Esophagus (tissue), 2 donors: ENCODE results near the gene ZNF597. TPM values are rescaled to one million over a fixed set of nuclear protein-coding genes. Genes with fewer than 3 reads are reported as not detected.
"Not testable (repeated sequence)": the region's sequence is repeated elsewhere in the genome, so short reads cannot be mapped to it uniquely, and the experiment has no call there.

Experiments
- H3K27ac ChIP-seq, 2 donors: one replicate each; pipeline ENCODE4 v1.5.1; 2013; ENCODE audit warnings: low read depth in 2 of 2, mild to moderate bottlenecking in 2 of 2, inconsistent platforms in 1 of 2, low read length in 1 of 2, moderate library complexity in 1 of 2
- H3K27me3 ChIP-seq, 2 donors: one replicate each; pipeline ENCODE4 v1.6.1; 2013; ENCODE audit warnings: low read length in 2 of 2, control low read depth in 1 of 2, mild to moderate bottlenecking in 1 of 2; ENCODE audit not compliant: insufficient read depth in 2 of 2, control insufficient read depth in 1 of 2
- H3K36me3 ChIP-seq, 2 donors: one replicate each; pipeline ENCODE4 v1.6.1; 2013; ENCODE audit warnings: low read length in 1 of 2; ENCODE audit not compliant: control insufficient read depth in 2 of 2, insufficient read depth in 2 of 2
- H3K4me1 ChIP-seq, 2 donors: one replicate each; pipeline ENCODE4 v1.6.1; 2013; ENCODE audit warnings: low read length in 1 of 2; ENCODE audit not compliant: control insufficient read depth in 2 of 2, insufficient read depth in 2 of 2
- H3K4me3 ChIP-seq, 2 donors: one replicate each; pipeline ENCODE4 v1.5.1; 2013; ENCODE audit warnings: low read length in 2 of 2, mild to moderate bottlenecking in 2 of 2, low read depth in 1 of 2, moderate library complexity in 1 of 2
- H3K9me3 ChIP-seq, 2 donors: one replicate each; pipeline ENCODE4 v1.6.1; 2013; ENCODE audit warnings: mild to moderate bottlenecking in 2 of 2, low read depth in 1 of 2, low read length in 1 of 2, moderate library complexity in 1 of 2; ENCODE audit not compliant: control insufficient read depth in 2 of 2, insufficient read depth in 1 of 2
- WGBS, 2 donors: extraction: QIAGEN DNeasy Blood & Tissue Kit; methylation state at CpG; one replicate each; pipeline ENCODE4 v1.1.7; 2013; 5-methylcytosine and 5-hydroxymethylcytosine counted together
- polyA plus RNA-seq, 2 donors: library from polyadenylated mRNA; stranded (reverse); fragments of 200-250 nt; gene quantifications; one replicate each; pipeline ENCODE4 v1.2.3, GENCODE V29; 2013
- donor health status: healthy with polysubstance abuse.
- donor health status: Bipolar disorder and iron deficiency.

The ZNF597 gene
- polyA plus RNA-seq, 2 donors = 0.49 to 0.53 TPM

GRCh38 chr16:3475604-3476375 is 32.5 kb upstream of the ZNF597 start:
- Histone ChIP-seq H3K36me3 (peaks cover 0 to 22% of the 10 kb centered on the region in 2 donors), H3K4me3 (no peak overlapping the region), H3K4me1 (peaks cover 0 to 6% of the 10 kb centered on the region in 2 donors), H3K27ac (no peak overlapping the region), H3K27me3 (no peaks in the 10 kb centered on the region), H3K9me3 (no peaks in the 10 kb centered on the region)
- WGBS, 2 donors = 93 to 94% methylated on average over 29 of the region's 29 CpGs

DNA sequence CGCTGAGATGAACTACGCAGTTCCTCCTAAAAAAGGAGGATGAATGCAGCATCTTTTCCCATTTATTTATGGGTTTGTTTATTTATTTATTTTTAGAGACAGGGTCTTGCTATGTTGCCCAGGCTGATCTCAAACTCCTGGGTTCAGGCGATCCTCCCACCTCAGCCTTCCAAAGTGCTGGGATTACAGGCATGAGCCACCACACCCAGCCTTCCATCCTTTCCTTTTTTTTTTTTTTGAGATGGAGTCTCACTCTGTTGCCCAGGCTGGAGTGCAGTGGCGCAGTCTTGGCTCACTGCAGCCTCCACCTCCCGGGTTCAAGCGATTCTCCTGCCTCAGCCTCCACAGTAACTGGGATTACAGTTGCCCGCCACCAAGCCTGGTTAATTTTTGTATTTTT is 31.6 kb upstream of the ZNF597 start:
- peaks cover 0 to 20% of the 10 kb centered on the region in 2 donors for H3K36me3 ChIP-seq
- WGBS, 2 donors = 96 to 99% methylated on average over 7 of the region's 7 CpGs
- not testable (repeated sequence) for H3K9me3 ChIP-seq, H3K4me1 ChIP-seq, H3K27me3 ChIP-seq, H3K27ac ChIP-seq, H3K4me3 ChIP-seq

DNA sequence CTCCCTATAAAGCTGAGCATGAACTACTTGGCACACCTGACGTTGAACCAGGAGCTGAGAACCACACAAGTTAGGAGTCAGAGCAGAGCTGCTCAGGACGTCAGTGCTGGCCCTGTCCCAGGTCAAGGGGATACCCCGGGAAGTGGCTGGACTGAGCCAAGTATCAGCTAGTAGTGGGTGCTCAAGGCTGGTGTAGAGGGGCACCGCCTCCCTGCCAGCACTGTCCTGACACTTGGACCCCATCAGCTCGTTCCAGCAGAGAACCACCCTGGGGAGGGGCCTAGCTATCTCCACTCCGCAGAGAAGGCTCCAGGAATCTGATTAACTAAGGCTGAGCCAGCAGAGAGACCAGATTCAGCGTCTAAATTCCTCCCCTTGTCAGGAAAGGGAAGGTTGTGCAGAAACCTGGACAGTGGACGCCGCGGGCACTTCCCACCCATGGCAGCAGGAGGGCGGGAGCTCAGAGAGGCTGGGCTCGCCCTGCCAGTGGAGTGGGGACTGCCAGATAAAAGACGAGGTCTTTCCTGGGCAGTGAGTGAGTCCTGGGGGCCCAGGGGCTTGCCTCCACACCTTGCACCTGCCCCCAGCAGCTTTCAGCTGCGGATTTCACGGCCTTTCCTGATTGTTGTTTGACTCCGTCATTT is 31.0 kb upstream of the ZNF597 start:
- H3K36me3 ChIP-seq = peaks cover 0 to 16% of the 10 kb centered on the region in 2 donors

DNA sequence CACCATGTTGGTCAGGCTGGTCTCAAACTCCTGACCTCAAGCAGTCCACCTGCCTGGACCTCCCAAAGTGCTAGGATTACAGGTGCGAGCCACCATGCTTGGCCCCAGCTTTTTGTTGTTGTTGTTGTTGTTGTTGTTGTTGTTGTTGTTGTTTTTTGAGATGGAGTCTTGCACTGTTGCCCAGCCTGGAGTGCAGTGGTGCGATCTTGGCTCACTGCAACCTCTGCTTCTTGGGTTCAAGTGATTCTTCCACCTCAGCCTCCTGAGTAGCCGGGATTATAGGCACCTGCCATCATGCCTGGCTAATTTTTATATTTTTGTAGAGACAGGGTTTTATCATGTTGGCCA is 30.3 kb upstream of the ZNF597 start:
- 87 to 96% methylated on average over 3 of the region's 3 CpGs for WGBS, 2 donors
- not testable (repeated sequence) for H3K4me1 ChIP-seq, H3K27ac ChIP-seq, H3K9me3 ChIP-seq, H3K27me3 ChIP-seq, H3K4me3 ChIP-seq
- peaks cover 0 to 14% of the 10 kb centered on the region in 2 donors for H3K36me3 ChIP-seq

More for the DNA sequence above, 31.0 kb upstream of the ZNF597 start:
- H3K9me3 ChIP-seq = no peaks in the 10 kb centered on the region
- no peak overlapping the region for H3K27ac ChIP-seq
- H3K27me3 ChIP-seq = no peaks in the 10 kb centered on the region
- H3K4me3 ChIP-seq = no peak overlapping the region
- 79 to 87% methylated on average over 16 of the region's 16 CpGs for WGBS, 2 donors
- peaks cover 4 to 6% of the 10 kb centered on the region in 2 donors for H3K4me1 ChIP-seq

DNA sequence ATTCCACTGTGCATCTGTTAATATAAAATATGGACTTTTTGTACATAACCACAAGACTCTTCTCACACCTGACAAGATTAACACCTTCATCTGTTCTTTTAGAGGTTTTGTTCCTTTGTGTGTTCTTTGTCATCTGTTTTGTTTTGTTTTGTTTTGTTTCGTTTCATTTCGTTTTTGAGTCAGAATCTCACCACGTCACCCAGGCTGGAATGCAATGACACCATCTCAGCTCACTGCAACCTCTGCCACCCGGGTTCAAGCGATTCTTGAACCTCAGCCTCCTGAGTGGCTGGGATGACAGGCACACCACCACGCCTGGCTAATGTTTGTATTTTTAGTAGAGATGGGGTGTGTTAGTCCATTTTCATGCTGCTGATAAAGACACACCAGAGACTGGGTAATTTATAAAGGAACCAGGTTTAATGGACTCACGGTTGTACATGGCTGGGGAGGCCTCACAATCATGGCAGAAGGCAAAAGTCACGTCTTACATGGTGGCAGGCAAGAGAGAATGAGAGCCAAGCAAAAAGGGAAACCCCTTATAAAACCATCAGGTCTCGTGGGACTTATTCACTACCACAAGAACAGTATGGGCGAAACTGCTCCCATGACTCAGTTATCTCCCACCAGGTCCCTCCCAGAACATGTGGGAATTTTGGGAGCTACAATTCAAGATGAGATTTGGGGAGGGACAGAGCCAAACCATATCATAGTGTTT is 29.7 kb upstream of the ZNF597 start:
- Histone ChIP-seq H3K9me3 (no peaks in the 10 kb centered on the region), H3K27ac (no peak overlapping the region), H3K27me3 (no peaks in the 10 kb centered on the region), H3K4me1 (peaks cover 6 to 9% of the 10 kb centered on the region in 2 donors), H3K36me3 (peaks cover 0 to 14% of the 10 kb centered on the region in 2 donors), H3K4me3 (no peak overlapping the region)
- 87 to 88% methylated on average over 10 of the region's 10 CpGs for WGBS, 2 donors

- peaks cover 0 to 20% of the 10 kb centered on the region in 2 donors for H3K36me3 ChIP-seq
- 89 to 92% methylated on average over 20 of the region's 20 CpGs for WGBS, 2 donors
- H3K9me3 ChIP-seq = no peaks in the 10 kb centered on the region
- no peaks in the 10 kb centered on the region for H3K27me3 ChIP-seq
- H3K4me1 ChIP-seq = peaks cover 6 to 16% of the 10 kb centered on the region in 2 donors
- no peak overlapping the region for H3K4me3 ChIP-seq
- H3K27ac ChIP-seq = no peak overlapping the region
These were observed 28.3 kb upstream of the ZNF597 start for GRCh38 chr16:3471518-3472176.

DNA sequence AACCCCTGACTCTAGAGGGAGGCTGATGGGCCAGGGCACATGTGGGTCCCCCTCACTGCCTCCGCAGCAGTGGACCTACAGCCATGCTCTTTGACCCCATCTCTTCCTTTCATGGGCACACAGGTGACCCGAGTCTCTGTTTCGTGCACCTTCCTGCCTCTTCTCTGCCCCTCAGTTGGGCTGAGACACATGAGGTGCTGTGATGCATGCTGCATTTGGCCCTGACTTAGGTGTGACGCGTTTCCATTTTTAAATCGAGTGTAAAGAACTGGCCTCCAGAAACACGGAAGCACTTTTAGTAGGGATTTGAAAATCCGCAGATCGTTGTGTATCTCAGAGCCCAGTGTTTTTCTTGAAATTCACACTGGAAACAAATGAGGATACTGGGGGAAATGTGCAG is 27.4 kb upstream of the ZNF597 start:
- WGBS, 2 donors = 81 to 95% methylated on average over 9 of the region's 9 CpGs
- Histone ChIP-seq H3K36me3 (peaks cover 4 to 23% of the 10 kb centered on the region in 2 donors), H3K9me3 (no peaks in the 10 kb centered on the region), H3K27me3 (no peaks in the 10 kb centered on the region), H3K27ac (no peak overlapping the region), H3K4me1 (peaks cover 6 to 16% of the 10 kb centered on the region in 2 donors), H3K4me3 (no peak overlapping the region)

DNA sequence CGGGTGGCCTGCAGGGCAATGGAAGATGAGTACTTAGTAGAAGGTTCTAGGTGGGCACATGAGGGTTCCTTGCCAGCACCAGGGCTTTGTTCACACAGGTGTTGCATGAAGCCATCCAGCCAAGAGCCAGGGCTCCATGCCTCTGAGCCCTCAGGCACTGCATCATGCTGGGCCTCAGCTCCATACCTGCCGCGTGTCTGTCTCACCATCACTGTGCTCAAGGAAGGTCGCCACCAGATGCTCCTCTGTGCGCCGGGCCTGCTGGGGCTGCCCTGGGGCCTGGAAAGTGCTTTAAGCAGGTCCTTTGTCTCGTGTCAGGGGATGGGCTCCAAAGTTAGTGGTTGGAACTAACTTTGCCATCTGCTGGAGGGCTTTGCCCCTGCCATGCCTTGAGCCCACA is 26.4 kb upstream of the ZNF597 start:
- Histone ChIP-seq H3K4me3 (no peak overlapping the region), H3K27me3 (no peaks in the 10 kb centered on the region), H3K36me3 (peaks cover 9 to 21% of the 10 kb centered on the region in 2 donors), H3K4me1 (peaks cover 6 to 16% of the 10 kb centered on the region in 2 donors), H3K27ac (no peak overlapping the region), H3K9me3 (no peaks in the 10 kb centered on the region)
- 80 to 88% methylated on average over 7 of the region's 7 CpGs for WGBS, 2 donors

GRCh38 chr16:3468501-3468900 is 25.2 kb upstream of the ZNF597 start:
- no peaks in the 10 kb centered on the region for H3K27me3 ChIP-seq
- H3K4me3 ChIP-seq = no peak overlapping the region
- peaks cover 9 to 21% of the 10 kb centered on the region in 2 donors for H3K36me3 ChIP-seq
- no peaks in the 10 kb centered on the region for H3K9me3 ChIP-seq
- H3K27ac ChIP-seq = no peak overlapping the region
- peaks cover 6 to 16% of the 10 kb centered on the region in 2 donors for H3K4me1 ChIP-seq
- WGBS, 2 donors = 68% methylated on average over 15 of the region's 15 CpGs
